Loucy (cell line): ENCODE results near the gene NDUFA8.

ENCODE experiments used
- CTCF ChIP-seq: fragments of 200-600 bp; sonication (generic); conservative IDR thresholded peaks from 2 replicates; pipeline ENCODE4 v1.5.1; 2014; ENCODE audit warnings: mild to moderate bottlenecking, antibody characterized with exemption, low read length
- EZH2phosphoT487 ChIP-seq: fragments of 200-600 bp; IDR thresholded peaks from 2 replicates; pipeline ENCODE4 v1.6.1; 2018; ENCODE audit warnings: antibody characterized with exemption, mild to moderate bottlenecking, moderate library complexity, borderline replicate concordance

DNA sequence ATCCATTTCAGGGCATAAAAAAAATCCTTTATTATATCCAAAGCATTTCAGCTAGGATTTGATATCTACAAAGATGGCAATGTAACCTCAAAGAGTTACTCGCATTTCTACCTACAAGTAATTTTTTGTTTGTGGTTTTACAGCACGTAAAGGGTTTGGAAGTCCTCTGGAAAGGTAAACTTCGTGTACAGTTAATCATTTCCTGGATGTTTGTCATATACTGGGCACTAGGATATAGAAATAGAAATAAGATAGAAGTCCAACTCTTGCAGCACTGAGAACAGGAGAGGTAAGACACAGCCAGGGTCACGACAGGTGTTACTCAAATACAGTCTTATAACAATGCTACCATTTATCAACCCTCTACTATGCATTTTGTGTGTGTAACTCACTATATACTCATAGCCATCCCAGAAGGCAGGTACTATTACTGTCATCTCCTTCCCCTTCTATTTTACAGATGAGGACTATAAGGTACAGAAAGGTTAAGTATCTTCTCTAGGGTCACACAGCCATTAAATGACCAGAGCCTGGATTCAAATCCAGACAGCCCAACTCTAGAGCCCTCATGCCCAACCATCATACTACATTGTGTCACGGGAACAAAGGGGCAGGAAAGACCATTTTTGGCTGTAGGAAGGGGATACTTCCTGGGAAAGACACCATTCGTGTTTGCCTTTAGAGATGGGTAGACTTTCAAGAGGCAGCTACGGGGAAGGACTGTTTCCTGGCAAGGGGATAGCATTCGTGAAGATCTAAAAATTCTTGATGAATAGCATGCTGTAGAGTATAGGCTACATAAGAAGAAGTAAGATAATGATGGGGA, 19.0 kb downstream of the NDUFA8 start:
- TF ChIP-seq CTCF: no peak
- no peak for TF ChIP-seq EZH2phosphoT487
